ENCODE results near the gene KIAA0040. TPM values are rescaled to one million over a fixed set of nuclear protein-coding genes. Genes with fewer than 3 reads are reported as not detected.

Gene KIAA0040
- total RNA-seq, 2 experiments from 2014 or later, result 32.9 to 34.5 TPM

- intact Hi-C loops (cut with micrococcal nuclease), result loop anchor here (2.0 to 5.0 kb wide), 2 partner anchors 283 to 330 kb away; no protein-coding TSS in a partner anchor
- DNase-seq, result peak; percentile 74
- CTCF ChIA-PET, result interaction anchor here (0.5 to 13.9 kb wide), 78 partner anchors 9 to 1731 kb away, joined by 3 to 449 read pairs (median 4); partner anchors contain the start of genes KIAA0040, MRPS14, TNN and TNR
Measured at GRCh38 chr1:175152006-175152652, 40.4 kb downstream of the KIAA0040 start.

GRCh38 chr1:175150596-175151319, 41.8 kb downstream of the KIAA0040 start:
- Mint-ChIP-seq H3K27ac (no peak overlapping the region), H3K36me3 (no peaks in the 10 kb centered on the region), H3K4me3 (no peak overlapping the region), H3K9me3 (no peaks in the 10 kb centered on the region), H3K4me1 (ENCODE audit: low read depth) (peaks cover 8% of the 10 kb centered on the region), H3K27me3 (peaks cover 24% of the 10 kb centered on the region)
- POLR2A ChIA-PET, result no interaction called here
- DNase-seq, result no peak
- CTCF ChIA-PET, result interaction anchor here (0.9 to 13.9 kb wide), 29 partner anchors 8 to 708 kb away, joined by 3 to 449 read pairs (median 6); partner anchors contain the start of genes KIAA0040, MRPS14 and TNR
- intact Hi-C loops (cut with micrococcal nuclease), result loop anchor here (5.0 kb wide), 1 partner anchor 332 kb away; no protein-coding TSS in a partner anchor

More at GRCh38 chr1:175152006-175152652, 40.4 kb downstream of the KIAA0040 start:
- no peak overlapping the region for H3K4me3 Mint-ChIP-seq
- no peak overlapping the region for H3K27ac Mint-ChIP-seq
- peaks cover 10% of the 10 kb centered on the region for H3K4me1 Mint-ChIP-seq (ENCODE audit: low read depth)
- peaks cover 22% of the 10 kb centered on the region for H3K27me3 Mint-ChIP-seq
- POLR2A ChIA-PET, result interaction anchor here (1.0 kb wide), 1 partner anchor 166 kb away, joined by 4 read pairs; no protein-coding TSS in a partner anchor
- H3K36me3 Mint-ChIP-seq, result no peaks in the 10 kb centered on the region
- no peaks in the 10 kb centered on the region for H3K9me3 Mint-ChIP-seq

GRCh38 chr1:175148068-175148467, 44.5 kb downstream of the KIAA0040 start:
- POLR2A ChIA-PET, result no interaction called here
- intact Hi-C loops (cut with micrococcal nuclease), result no loop called here
- H3K9me3 Mint-ChIP-seq, result no peaks in the 10 kb centered on the region
- CTCF ChIA-PET, result interaction anchor here (1.6 to 13.9 kb wide), 8 partner anchors 11 to 198 kb away, joined by 5 to 449 read pairs (median 8); no protein-coding TSS in a partner anchor
- no peak overlapping the region for H3K4me3 Mint-ChIP-seq
- H3K27ac Mint-ChIP-seq, result no peak overlapping the region
- H3K4me1 Mint-ChIP-seq (ENCODE audit: low read depth), result no peaks in the 10 kb centered on the region
- no peaks in the 10 kb centered on the region for H3K36me3 Mint-ChIP-seq
- H3K27me3 Mint-ChIP-seq, result peaks cover 17% of the 10 kb centered on the region
- DNase-seq, result no peak

- CTCF ChIA-PET, result interaction anchor here (1.0 to 13.9 kb wide), 17 partner anchors 8 to 217 kb away, joined by 3 to 449 read pairs (median 8); no protein-coding TSS in a partner anchor
- Mint-ChIP-seq H3K27me3 (peaks cover 17% of the 10 kb centered on the region), H3K4me1 (ENCODE audit: low read depth) (no peaks in the 10 kb centered on the region), H3K27ac (no peak overlapping the region), H3K9me3 (no peaks in the 10 kb centered on the region), H3K4me3 (no peak overlapping the region), H3K36me3 (no peaks in the 10 kb centered on the region)
- intact Hi-C loops (cut with micrococcal nuclease), result no loop called here
- DNase-seq, result no peak
- POLR2A ChIA-PET, result no interaction called here
Measured at GRCh38 chr1:175147569-175147968, 45.0 kb downstream of the KIAA0040 start.

- Mint-ChIP-seq H3K27me3 (peaks cover 13% of the 10 kb centered on the region), H3K36me3 (no peaks in the 10 kb centered on the region), H3K9me3 (no peaks in the 10 kb centered on the region), H3K27ac (no peak overlapping the region), H3K4me3 (no peak overlapping the region), H3K4me1 (ENCODE audit: low read depth) (peaks cover 6% of the 10 kb centered on the region)
- CTCF ChIA-PET, result interaction anchor here (0.6 to 13.9 kb wide), 40 partner anchors 9 to 218 kb away, joined by 3 to 449 read pairs (median 5); no protein-coding TSS in a partner anchor
- POLR2A ChIA-PET, result no interaction called here
- peak; percentile 80 for DNase-seq
- intact Hi-C loops (cut with micrococcal nuclease), result loop anchor here (1.0 kb wide), 1 partner anchor 117 kb away; no protein-coding TSS in a partner anchor
Measured at GRCh38 chr1:175146529-175147213, 45.9 kb downstream of the KIAA0040 start.

GRCh38 chr1:175145899-175146528, 46.6 kb downstream of the KIAA0040 start:
- Mint-ChIP-seq H3K27ac (no peak overlapping the region), H3K36me3 (no peaks in the 10 kb centered on the region), H3K27me3 (peaks cover 6% of the 10 kb centered on the region), H3K9me3 (no peaks in the 10 kb centered on the region), H3K4me1 (ENCODE audit: low read depth) (peaks cover 7% of the 10 kb centered on the region), H3K4me3 (no peak overlapping the region)
- ChIA-PET POLR2A (interaction anchor here (1.3 kb wide), 1 partner anchor 9 kb away, joined by 3 read pairs; no protein-coding TSS in a partner anchor), CTCF (interaction anchor here (0.6 to 13.9 kb wide), 39 partner anchors 10 to 1353 kb away, joined by 3 to 449 read pairs (median 5); no protein-coding TSS in a partner anchor)
- no peak for DNase-seq
- intact Hi-C loops (cut with micrococcal nuclease), result loop anchor here (1.0 kb wide), 1 partner anchor 117 kb away; no protein-coding TSS in a partner anchor

GRCh38 chr1:175138579-175138978, 54.0 kb downstream of the KIAA0040 start:
- intact Hi-C loops (cut with micrococcal nuclease), result no loop called here
- Mint-ChIP-seq H3K9me3 (no peaks in the 10 kb centered on the region), H3K4me3 (no peak overlapping the region), H3K27ac (no peak overlapping the region), H3K36me3 (no peaks in the 10 kb centered on the region), H3K4me1 (ENCODE audit: low read depth) (peaks cover 7% of the 10 kb centered on the region), H3K27me3 (peaks cover 18% of the 10 kb centered on the region)
- ChIA-PET POLR2A (no interaction called here), CTCF (interaction anchor here (2.5 kb wide), 1 partner anchor 13 kb away, joined by 8 read pairs; no protein-coding TSS in a partner anchor)
- DNase-seq, result no peak

GRCh38 chr1:175137369-175137768, 55.2 kb downstream of the KIAA0040 start:
- H3K4me3 Mint-ChIP-seq, result no peak overlapping the region
- POLR2A ChIA-PET, result no interaction called here
- DNase-seq, result no peak
- no peaks in the 10 kb centered on the region for H3K9me3 Mint-ChIP-seq
- no peak overlapping the region for H3K27ac Mint-ChIP-seq
- H3K27me3 Mint-ChIP-seq, result peaks cover 18% of the 10 kb centered on the region
- no peaks in the 10 kb centered on the region for H3K36me3 Mint-ChIP-seq
- CTCF ChIA-PET, result interaction anchor here (1.4 kb wide), 1 partner anchor 18 kb away, joined by 3 read pairs; no protein-coding TSS in a partner anchor
- H3K4me1 Mint-ChIP-seq (ENCODE audit: low read depth), result peaks cover 7% of the 10 kb centered on the region
- intact Hi-C loops (cut with micrococcal nuclease), result no loop called here

- no peak overlapping the region for H3K4me3 Mint-ChIP-seq
- intact Hi-C loops (cut with micrococcal nuclease), result no loop called here
- H3K9me3 Mint-ChIP-seq, result no peaks in the 10 kb centered on the region
- CTCF ChIA-PET, result interaction anchor here (1.1 to 1.4 kb wide), 3 partner anchors 10 to 15 kb away, joined by 3 to 7 read pairs (median 3); no protein-coding TSS in a partner anchor
- no peaks in the 10 kb centered on the region for H3K4me1 Mint-ChIP-seq (ENCODE audit: low read depth)
- H3K27ac Mint-ChIP-seq, result no peak overlapping the region
- no peaks in the 10 kb centered on the region for H3K36me3 Mint-ChIP-seq
- H3K27me3 Mint-ChIP-seq, result peaks cover 18% of the 10 kb centered on the region
- POLR2A ChIA-PET, result no interaction called here
- DNase-seq, result no peak
Measured at GRCh38 chr1:175136246-175136645, 56.3 kb downstream of the KIAA0040 start.

GRCh38 chr1:175134500-175134899, 58.1 kb downstream of the KIAA0040 start:
- Mint-ChIP-seq H3K27ac (no peak overlapping the region), H3K9me3 (no peaks in the 10 kb centered on the region), H3K4me1 (ENCODE audit: low read depth) (no peaks in the 10 kb centered on the region), H3K4me3 (no peak overlapping the region), H3K27me3 (peaks cover 18% of the 10 kb centered on the region), H3K36me3 (no peaks in the 10 kb centered on the region)
- POLR2A ChIA-PET, result no interaction called here
- intact Hi-C loops (cut with micrococcal nuclease), result no loop called here
- DNase-seq, result no peak
- CTCF ChIA-PET, result interaction anchor here (1.0 to 1.3 kb wide), 2 partner anchors 9 to 11 kb away, joined by 5 read pairs; no protein-coding TSS in a partner anchor

All from activated CD4-positive, alpha-beta memory T cell treated with anti-CD3 and anti-CD28 coated beads for 36 hours (primary cell).